UCSD-AML1 (cell line): ENCODE results near the gene ZNF70.

Experiments
- DNase-seq: peaks from one replicate; lab custom pipeline; 2025; ENCODE audit not compliant: unreplicated experiment; lab: John Stamatoyannopoulos, UW

Gene ZNF70

GRCh38 chr22:23779731-23780130 is 28.8 kb upstream of the ZNF70 start:
- no peak for DNase-seq

GRCh38 chr22:23779083-23779482 is 28.2 kb upstream of the ZNF70 start:
- DNase-seq = no peak

- DNase-seq = no peak
These were observed 27.6 kb upstream of the ZNF70 start for GRCh38 chr22:23778577-23778900.

GRCh38 chr22:23777776-23778576 is 27.1 kb upstream of the ZNF70 start:
- no peak for DNase-seq

- no peak for DNase-seq
These were observed 25.0 kb upstream of the ZNF70 start for GRCh38 chr22:23775779-23776375.

GRCh38 chr22:23774922-23775436 is 24.1 kb upstream of the ZNF70 start:
- DNase-seq = no peak

- no peak for DNase-seq
These were observed 23.4 kb upstream of the ZNF70 start for GRCh38 chr22:23774114-23774921.

- no peak for DNase-seq
These were observed 22.7 kb upstream of the ZNF70 start for GRCh38 chr22:23773483-23774113.

GRCh38 chr22:23772649-23773473 is 21.9 kb upstream of the ZNF70 start, which contains the start of gene MMP11:
Gene MMP11 (plus strand): TSS chr22:23772849. CDS start chr22:23772871, 22 bp downstream.
- DNase-seq = peak; percentile 28

- no peak for DNase-seq
These were observed 21.4 kb upstream of the ZNF70 start for GRCh38 chr22:23772315-23772648.

- no peak for DNase-seq
These were observed 18.5 kb upstream of the ZNF70 start for GRCh38 chr22:23769321-23769965.

GRCh38 chr22:23767673-23768548 is 17.0 kb upstream of the ZNF70 start, which contains the start of gene CHCHD10:
Gene CHCHD10 (minus strand): TSS chr22:23767972. CDS start chr22:23767874, 98 bp downstream.
- DNase-seq = peak; percentile 89

GRCh38 chr22:23767303-23767672 is 16.4 kb upstream of the ZNF70 start:
- DNase-seq = no peak

GRCh38 chr22:23764899-23765881 is 14.3 kb upstream of the ZNF70 start:
- DNase-seq = no peak

- no peak for DNase-seq
These were observed 13.0 kb upstream of the ZNF70 start for GRCh38 chr22:23763954-23764353.

- DNase-seq = no peak
These were observed 12.7 kb upstream of the ZNF70 start for GRCh38 chr22:23763579-23763945.

GRCh38 chr22:23762842-23763578 is 12.1 kb upstream of the ZNF70 start, which contains the start of gene C22orf15:
Gene C22orf15 (plus strand): TSS chr22:23762990. CDS start chr22:23763307, 317 bp downstream.
- DNase-seq = peak; percentile 38
